OCI-LY7 (cell line): Measurements from ENCODE around the gene TMEM33. TPM values are rescaled to one million over a fixed set of nuclear protein-coding genes. Genes with fewer than 3 reads are reported as not detected.

ENCODE experiments used
- BruUV-seq: library from RNA; stranded (reverse); fragments of 400-500 nt; replicated peaks from 2 replicates; lab custom pipeline; 2021; lab: Mats Ljungman, UMichigan
- CTCF ChIA-PET: fragments of 300-600 bp; sonication (Branson Sonifier 250); formaldehyde crosslinking; loops from one replicate; lab custom pipeline; 2022; ENCODE audit warnings: antibody characterized with exemption; ENCODE audit not compliant: unreplicated experiment; lab: Charles Lee
- POLR2A ChIA-PET: fragments of 300-600 bp; sonication (Branson Sonifier 250); formaldehyde crosslinking; loops from one replicate; lab custom pipeline; 2022; ENCODE audit warnings: antibody characterized with exemption; lab: Charles Lee
- DNase-seq: peaks from one replicate; pipeline ENCODE4 v3.0.0-alpha.2; 2015; ENCODE audit warnings: low spot score
- H2AFZ ChIP-seq: fragments of 200-600 bp; sonication (generic), shearing (Covaris generic); 2 replicates; pipeline ENCODE4 v1.6.1; 2014; ENCODE audit warnings: mild to moderate bottlenecking, antibody characterized with exemption, low read length, moderate library complexity
- H3K27ac ChIP-seq: fragments of 200-600 bp; sonication (generic); 2 replicates; pipeline ENCODE4 v1.5.1; 2014; ENCODE audit warnings: mixed run types, low read depth, mild to moderate bottlenecking, moderate library complexity, low read length, inconsistent platforms; ENCODE audit not compliant: poor library complexity, severe bottlenecking
- H3K36me3 ChIP-seq: fragments of 200-600 bp; sonication (generic); 2 replicates; pipeline ENCODE4 v1.6.1; 2014; ENCODE audit warnings: mild to moderate bottlenecking, antibody characterized with exemption, low read length, moderate library complexity, mixed read lengths; ENCODE audit not compliant: insufficient read depth
- H3K4me1 ChIP-seq: fragments of 200-600 bp; sonication (generic); 2 replicates; pipeline ENCODE4 v1.5.1; 2014; ENCODE audit warnings: mild to moderate bottlenecking, low read length; ENCODE audit not compliant: insufficient read depth, poor library complexity, severe bottlenecking
- H3K4me2 ChIP-seq: fragments of 200-600 bp; sonication (generic); 2 replicates; pipeline ENCODE4 v1.6.1; 2014; ENCODE audit warnings: mild to moderate bottlenecking, low read length
- H3K4me3 ChIP-seq: fragments of 200-600 bp; sonication (generic); 2 replicates; pipeline ENCODE4 v1.5.1; 2014; ENCODE audit warnings: mild to moderate bottlenecking, low read depth, low read length; ENCODE audit not compliant: poor library complexity, severe bottlenecking
- H3K79me2 ChIP-seq: fragments of 200-600 bp; sonication (generic); 2 replicates; pipeline ENCODE4 v1.6.1; 2016; ENCODE audit warnings: low read depth, mild to moderate bottlenecking, low read length, moderate library complexity, mixed read lengths; ENCODE audit not compliant: insufficient read depth
- H3K9me2 ChIP-seq: fragments of 200-600 bp; sonication (generic); 2 replicates; pipeline ENCODE4 v1.6.1; 2016; ENCODE audit warnings: mild to moderate bottlenecking, low read length, mixed read lengths; ENCODE audit not compliant: insufficient read depth
- H3K9me3 ChIP-seq: fragments of 200-600 bp; sonication (generic); 2 replicates; pipeline ENCODE4 v1.6.1; 2014; ENCODE audit warnings: mild to moderate bottlenecking, mixed run types, low read length, mixed read lengths
- H4K20me1 ChIP-seq: fragments of 200-600 bp; sonication (generic); 2 replicates; pipeline ENCODE4 v1.6.1; 2014; ENCODE audit warnings: mild to moderate bottlenecking, antibody characterized with exemption, low read length, moderate library complexity, mixed read lengths; ENCODE audit not compliant: insufficient read depth
- CTCF ChIP-seq: fragments of 200-600 bp; sonication (generic); conservative IDR thresholded peaks from 2 replicates; pipeline ENCODE4 v1.5.1; 2014; ENCODE audit warnings: mild to moderate bottlenecking, antibody characterized with exemption, low read length, moderate library complexity, mixed read lengths
- EZH2phosphoT487 ChIP-seq: fragments of 200-600 bp; sonication (generic); IDR thresholded peaks from 2 replicates; pipeline ENCODE4 v1.6.1; 2018; ENCODE audit warnings: low read depth, borderline replicate concordance, mild to moderate bottlenecking, mixed run types, antibody characterized with exemption, low read length, moderate library complexity, mixed read lengths
- intact Hi-C: fragments of 100-400 bp; cut with micrococcal nuclease; formaldehyde crosslinking; loops from one replicate; pipeline ENCODE4 v1.10.0; 2022; ENCODE audit not compliant: unreplicated experiment
- total RNA-seq, 2 experiments: library from RNA; depleted of rRNA in 1 of 2; stranded (reverse); fragments of >200 nt in 1 of 2; shearing (Covaris generic) in 1 of 2; gene quantifications; 2 replicates each; pipeline ENCODE4 v1.2.3, GENCODE V29; 2014 to 2022

The TMEM33 gene
- total RNA-seq, 2 experiments from 2014 or later = 25.7 to 46.6 TPM

GRCh38 chr4:41921476-41921875 is 13.8 kb upstream of the TMEM33 start:
- Histone ChIP-seq H3K36me3 (no peaks in the 10 kb centered on the region), H3K9me3 (no peaks in the 10 kb centered on the region), H3K79me2 (no peaks in the 10 kb centered on the region), H3K4me3 (no peak overlapping the region), H3K4me2 (no peak overlapping the region), H3K27ac (no peak overlapping the region), H3K4me1 (no peaks in the 10 kb centered on the region), H3K9me2 (no peaks in the 10 kb centered on the region), H4K20me1 (no peaks in the 10 kb centered on the region), H2AFZ (no peak overlapping the region)
- DNase-seq = no peak
- intact Hi-C loops = no loop called here
- no peak for TF ChIP-seq CTCF
- no peak for TF ChIP-seq EZH2phosphoT487
- CTCF ChIA-PET = no interaction called here
- POLR2A ChIA-PET = no interaction called here
- BruUV-seq = no TSS peak

DNA sequence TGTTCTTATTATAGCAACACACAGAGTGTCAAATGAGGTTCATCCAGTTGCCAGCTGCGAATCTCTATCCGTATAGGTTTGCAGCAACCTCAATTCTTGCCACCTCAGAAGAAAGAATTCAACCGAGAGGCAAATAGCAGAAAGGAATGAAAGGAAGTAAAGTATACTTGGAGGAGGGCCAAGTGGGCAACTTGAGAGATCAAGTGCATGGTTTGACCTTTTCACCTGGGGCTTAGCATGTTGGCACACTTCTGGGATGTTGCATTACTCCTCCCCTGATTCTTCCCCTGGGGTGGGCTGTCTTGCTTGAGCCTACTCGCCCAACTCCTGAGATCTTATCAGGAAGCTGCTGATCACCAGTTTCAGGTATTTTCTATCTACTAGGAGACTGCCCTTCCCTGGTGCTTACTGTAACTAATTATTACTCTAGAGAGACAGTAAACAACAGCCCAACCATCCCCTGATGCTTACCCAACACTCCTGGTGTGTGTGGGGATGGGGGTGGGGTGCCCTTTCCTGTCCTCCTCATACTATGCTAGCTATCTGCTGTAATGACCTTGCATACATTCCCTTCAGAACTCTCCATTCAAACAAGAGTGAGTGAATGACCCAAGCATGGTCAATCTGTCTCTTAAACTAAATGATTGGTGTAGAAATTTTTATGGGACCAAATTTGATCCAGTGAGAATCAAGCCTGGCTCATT is 7.3 kb upstream of the TMEM33 start:
- ChIA-PET CTCF (no interaction called here), POLR2A (interaction anchor here (0.7 kb wide), 1 partner anchor 57 kb away, joined by 4 read pairs; no protein-coding TSS in a partner anchor)
- intact Hi-C loops = no loop called here

More for the DNA sequence above, 7.3 kb upstream of the TMEM33 start:
- Histone ChIP-seq H3K36me3 (no peaks in the 10 kb centered on the region), H3K4me1 (no peaks in the 10 kb centered on the region), H3K4me2 (no peak overlapping the region), H3K27ac (no peak overlapping the region), H3K9me3 (no peaks in the 10 kb centered on the region), H2AFZ (no peak overlapping the region), H4K20me1 (no peaks in the 10 kb centered on the region), H3K9me2 (no peaks in the 10 kb centered on the region), H3K79me2 (no peaks in the 10 kb centered on the region), H3K4me3 (no peak overlapping the region)
- no peak for TF ChIP-seq EZH2phosphoT487
- no peak for TF ChIP-seq CTCF
- BruUV-seq = no TSS peak
- DNase-seq = no peak
